ENCODE results near the gene ARF3. TPM values are rescaled to one million over a fixed set of nuclear protein-coding genes. Genes with fewer than 3 reads are reported as not detected.

The ARF3 gene
- 100 to 1,000 TPM in 1 of 4 donors, 10 to 100 TPM in 3; 37.3 to 104 (median 67.4) TPM for polyA plus RNA-seq
- long read RNA-seq, donor 1, full-length matches to known transcripts: 37 of 44 reads
- long read RNA-seq, donor 1, partial matches to known transcripts: 7 of 44 reads
- long read RNA-seq, donor 1, other reads (novel, unspliced or antisense): 0 of 44 reads
- long read RNA-seq, donor 2, full-length matches to known transcripts: 9 of 9 reads
- long read RNA-seq, donor 2, partial matches to known transcripts: 0 of 9 reads
- long read RNA-seq, donor 2, other reads (novel, unspliced or antisense): 0 of 9 reads
- long read RNA-seq, donor 3, full-length matches to known transcripts: 12 of 12 reads
- long read RNA-seq, donor 3, partial matches to known transcripts: 0 of 12 reads
- long read RNA-seq, donor 3, other reads (novel, unspliced or antisense): 0 of 12 reads
- long read RNA-seq, donor 4, full-length matches to known transcripts: 2 of 2 reads
- long read RNA-seq, donor 4, partial matches to known transcripts: 0 of 2 reads
- long read RNA-seq, donor 4, other reads (novel, unspliced or antisense): 0 of 2 reads
- long read RNA-seq, donor 5, full-length matches to known transcripts: 5 of 5 reads
- long read RNA-seq, donor 5, partial matches to known transcripts: 0 of 5 reads
- long read RNA-seq, donor 5, other reads (novel, unspliced or antisense): 0 of 5 reads
- long read RNA-seq, donor 6, full-length matches to known transcripts: 23 of 23 reads
- long read RNA-seq, donor 6, partial matches to known transcripts: 0 of 23 reads
- long read RNA-seq, donor 6, other reads (novel, unspliced or antisense): 0 of 23 reads
- long read RNA-seq, donor 7: 0 reads
- long read RNA-seq, donor 8, full-length matches to known transcripts: 2 of 2 reads
- long read RNA-seq, donor 8, partial matches to known transcripts: 0 of 2 reads
- long read RNA-seq, donor 8, other reads (novel, unspliced or antisense): 0 of 2 reads
- long read RNA-seq, donor 9, full-length matches to known transcripts: 5 of 5 reads
- long read RNA-seq, donor 9, partial matches to known transcripts: 0 of 5 reads
- long read RNA-seq, donor 9, other reads (novel, unspliced or antisense): 0 of 5 reads
- long read RNA-seq, donor 10, full-length matches to known transcripts: 26 of 26 reads
- long read RNA-seq, donor 10, partial matches to known transcripts: 0 of 26 reads
- long read RNA-seq, donor 10, other reads (novel, unspliced or antisense): 0 of 26 reads

DNA sequence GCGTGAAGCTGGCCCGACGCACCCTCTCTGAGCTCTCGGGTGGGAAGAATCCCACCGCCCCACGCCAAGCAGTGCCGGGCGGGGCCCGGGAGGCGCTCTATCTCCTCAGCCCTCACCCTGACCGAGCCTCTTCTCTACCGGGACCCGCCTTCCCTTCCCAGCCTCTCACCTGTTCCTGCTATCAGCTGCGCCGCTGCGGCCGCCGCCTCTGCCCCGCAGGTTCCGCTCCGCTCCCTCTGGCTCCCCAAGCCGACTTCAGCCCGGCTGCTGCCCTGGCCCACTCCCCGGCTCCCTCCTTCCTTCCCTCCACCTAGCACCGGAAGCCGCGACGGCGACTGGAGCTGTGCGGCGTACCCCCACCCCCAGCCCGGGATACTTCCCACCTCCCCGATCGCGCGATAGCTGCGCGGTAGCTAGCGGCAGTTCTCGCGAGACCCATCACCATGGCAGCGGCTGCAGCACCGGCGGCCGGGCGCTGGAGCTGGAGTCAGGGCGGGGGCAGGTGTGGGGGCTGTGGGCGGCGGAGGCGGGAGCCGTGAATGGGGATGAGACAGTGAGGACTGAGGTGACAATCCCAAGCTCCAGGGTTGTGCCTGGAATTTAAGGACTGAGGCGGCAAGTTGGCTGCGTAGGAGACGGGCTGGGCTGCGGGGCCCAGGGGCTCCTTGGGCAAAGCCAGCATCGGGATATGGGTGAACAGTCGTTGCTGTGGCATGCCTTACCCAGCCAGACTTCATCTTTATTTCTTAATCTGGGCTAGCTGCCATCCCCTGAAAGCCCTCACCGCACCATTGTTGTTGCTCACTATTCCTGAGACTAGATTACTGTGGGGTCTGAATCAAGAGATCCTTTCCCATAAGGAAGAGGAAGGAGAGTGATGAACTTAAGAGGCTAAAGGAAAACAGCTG is at the start of gene ARF3:
ARF3 (minus strand) TSS at position 347 of the 908 bp plus-strand sequence. CDS start 16,392 bp downstream, outside the sequence.
- WGBS, 3 donors: 0 to 1% (median 1%) methylated on average over 49 to 58 of the region's 58 CpGs
- FAIRE-seq: no peak

DNA sequence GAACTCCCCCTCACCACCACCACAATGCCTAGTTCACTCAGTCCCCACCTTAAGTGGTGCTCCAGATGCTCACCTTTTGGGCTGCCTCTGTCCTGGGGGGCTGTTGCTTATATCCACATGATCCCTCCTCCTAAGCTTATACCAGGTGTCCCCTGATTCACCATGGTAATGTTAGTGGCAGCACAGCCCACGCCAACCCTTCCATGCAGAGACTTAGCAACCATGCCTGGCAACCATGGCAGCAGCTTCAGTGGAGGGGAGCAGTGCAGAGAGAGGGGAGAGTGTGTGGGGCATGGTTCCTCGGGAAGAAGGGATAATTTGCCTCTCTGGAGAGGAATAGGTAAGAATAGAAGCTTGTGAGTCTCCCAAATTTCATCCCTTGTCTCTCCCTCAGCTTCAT is 43.1 kb upstream of the ARF3 start:
- FAIRE-seq: no peak
- Histone ChIP-seq H3K36me3 (ENCODE audit: control insufficient read depth in 3 of 3, insufficient read depth in 2 of 3, low read depth in 1 of 3, low read length in 3 of 3) (peaks cover 13 to 35% (median 13%) of the 10 kb centered on the region in 3 donors), H3K4me1 (ENCODE audit: control insufficient read depth in 3 of 3, insufficient read depth in 2 of 3, low read depth in 1 of 3, low read length in 2 of 3) (peaks cover 3 to 32% (median 7%) of the 10 kb centered on the region in 3 donors), H3K9me3 (ENCODE audit: control insufficient read depth in 2 of 2, insufficient read depth in 1 of 2, low read depth in 1 of 2, low read length in 1 of 2) (no peaks in the 10 kb centered on the region), H3K27me3 (ENCODE audit: control insufficient read depth in 3 of 3, insufficient read depth in 3 of 3, low read length in 3 of 3) (peaks cover 0 to 50% (median 6%) of the 10 kb centered on the region in 3 donors), H3K4me3 (ENCODE audit: low read depth in 1 of 3, low read length in 3 of 3) (no peak overlapping the region), H3K27ac (ENCODE audit: low read depth in 1 of 3, low read length in 2 of 3) (no peak overlapping the region)
- no peak for DNase-seq
- 87 to 93% (median 92%) methylated on average over 2 of the region's 2 CpGs for WGBS, 3 donors

More for the DNA sequence above, at the start of gene ARF3:
- H3K4me3 ChIP-seq (ENCODE audit: low read depth in 1 of 3, low read length in 3 of 3): peak within 1 kb of the TSS; percentile 92 to 98 (median 97)
- peaks cover 0 to 5% (median 0%) of the 10 kb centered on the region in 3 donors for H3K36me3 ChIP-seq (ENCODE audit: control insufficient read depth in 3 of 3, insufficient read depth in 2 of 3, low read depth in 1 of 3, low read length in 3 of 3)
- no peaks in the 10 kb centered on the region for H3K9me3 ChIP-seq (ENCODE audit: control insufficient read depth in 2 of 2, insufficient read depth in 1 of 2, low read depth in 1 of 2, low read length in 1 of 2)
- H3K27me3 ChIP-seq (ENCODE audit: control insufficient read depth in 3 of 3, insufficient read depth in 3 of 3, low read length in 3 of 3): no peaks in the 10 kb centered on the region
- peak within 1 kb of the TSS; percentile 52 to 87 (median 86) for H3K27ac ChIP-seq (ENCODE audit: low read depth in 1 of 3, low read length in 2 of 3)
- peak; percentile 92 to 98 for DNase-seq
- H3K4me1 ChIP-seq (ENCODE audit: control insufficient read depth in 3 of 3, insufficient read depth in 2 of 3, low read depth in 1 of 3, low read length in 2 of 3): peaks cover 3 to 14% (median 6%) of the 10 kb centered on the region in 3 donors

DNA sequence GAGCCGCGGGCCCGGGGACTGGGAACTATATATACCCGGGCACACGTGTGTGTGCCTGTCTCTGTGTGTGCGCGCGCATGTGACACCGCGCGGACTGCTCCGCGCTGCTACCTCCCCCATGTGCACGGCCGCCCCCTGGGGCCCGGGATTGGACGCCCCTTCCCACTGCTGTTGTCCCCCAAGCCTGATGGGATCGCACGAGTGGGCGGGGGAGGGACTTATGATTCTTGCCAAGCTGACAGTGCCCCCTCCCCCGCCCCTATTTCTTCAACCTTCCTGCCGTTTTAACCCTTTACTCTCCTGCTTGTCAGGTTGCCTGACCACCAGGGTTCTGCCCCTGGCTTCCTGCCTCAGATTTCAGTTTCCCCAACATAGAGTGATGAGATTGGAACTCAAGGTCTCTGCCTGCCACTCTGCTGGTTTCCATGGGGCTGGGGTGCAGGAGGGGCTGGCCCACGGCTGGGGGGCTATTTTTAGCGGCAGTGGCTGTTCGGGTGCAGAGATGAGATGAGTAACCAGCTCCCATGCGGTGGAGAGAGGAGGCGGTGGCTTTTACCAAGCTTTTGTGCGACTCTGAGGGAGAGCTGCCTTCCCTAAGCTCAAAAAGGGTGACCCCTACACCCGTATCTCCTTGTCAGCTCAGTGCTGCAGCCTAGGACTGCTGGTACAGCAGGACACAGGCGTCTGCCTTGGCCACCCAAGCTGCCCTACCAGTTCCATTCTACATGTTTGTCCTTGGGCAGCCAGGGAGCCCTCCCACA is 42.3 kb upstream of the ARF3 start, which contains the start of gene DDN:
DDN (minus strand) TSS at position 5 of the 761 bp plus-strand sequence. CDS start 88 bp downstream, outside the sequence.
- DNase-seq: peak in 1 of 2 donors; percentile 64
- Histone ChIP-seq H3K36me3 (ENCODE audit: control insufficient read depth in 3 of 3, insufficient read depth in 2 of 3, low read depth in 1 of 3, low read length in 3 of 3) (peaks cover 11 to 32% (median 12%) of the 10 kb centered on the region in 3 donors), H3K4me1 (ENCODE audit: control insufficient read depth in 3 of 3, insufficient read depth in 2 of 3, low read depth in 1 of 3, low read length in 2 of 3) (peaks cover 3 to 36% (median 7%) of the 10 kb centered on the region in 3 donors), H3K27ac (ENCODE audit: low read depth in 1 of 3, low read length in 2 of 3) (no peak within 1 kb of the TSS), H3K27me3 (ENCODE audit: control insufficient read depth in 3 of 3, insufficient read depth in 3 of 3, low read length in 3 of 3) (peaks cover 0 to 58% (median 6%) of the 10 kb centered on the region in 3 donors), H3K4me3 (ENCODE audit: low read depth in 1 of 3, low read length in 3 of 3) (peak within 1 kb of the TSS; percentile 23 to 60 (median 34)), H3K9me3 (ENCODE audit: control insufficient read depth in 2 of 2, insufficient read depth in 1 of 2, low read depth in 1 of 2, low read length in 1 of 2) (no peaks in the 10 kb centered on the region)
- WGBS, 3 donors: 5 to 6% (median 6%) methylated on average over 24 to 30 of the region's 30 CpGs
- FAIRE-seq: no peak

DNA sequence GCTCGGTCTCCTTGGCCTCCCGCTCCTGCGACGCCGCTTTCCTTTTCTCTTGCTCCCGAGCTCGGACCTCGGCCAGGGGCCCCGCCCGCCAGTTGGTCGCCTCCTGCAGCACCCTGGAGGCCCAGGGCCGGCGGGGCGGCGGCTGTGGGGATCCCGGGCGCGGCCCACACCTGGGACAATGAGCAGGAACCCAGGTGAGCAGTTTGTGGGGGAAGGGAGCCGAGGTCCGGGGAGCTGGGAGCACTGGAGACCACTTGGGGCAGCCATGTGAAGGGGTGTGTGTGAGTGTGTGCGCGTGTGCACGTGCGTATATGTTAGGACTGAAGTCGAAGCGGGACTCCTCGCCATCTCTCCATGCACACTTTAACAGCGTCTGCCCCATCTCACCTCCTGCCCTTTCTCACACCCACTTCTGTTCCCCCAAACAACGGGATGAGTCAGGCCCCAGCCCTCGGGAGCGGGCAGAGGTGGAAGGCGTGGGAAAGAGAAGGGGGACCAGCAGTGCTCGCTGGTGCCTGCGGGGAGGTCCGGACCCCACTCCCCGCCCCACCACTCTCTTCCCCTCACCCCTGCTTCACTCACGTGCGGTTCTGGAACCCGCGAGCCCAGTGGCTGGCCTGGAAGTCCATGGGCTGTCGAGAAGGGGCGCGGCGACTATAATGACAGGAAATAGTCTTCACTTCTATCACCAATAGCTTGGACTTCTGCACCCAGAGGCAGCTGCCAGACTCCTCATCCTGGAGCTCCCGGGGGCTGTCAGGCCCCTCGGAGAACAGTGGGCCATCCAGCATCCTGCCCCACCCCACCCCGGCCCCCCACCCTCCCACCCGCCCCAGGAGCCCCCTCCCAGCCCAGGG is 41.4 kb upstream of the ARF3 start:
- Histone ChIP-seq H3K27ac (ENCODE audit: low read depth in 1 of 3, low read length in 2 of 3) (no peak overlapping the region), H3K9me3 (ENCODE audit: control insufficient read depth in 2 of 2, insufficient read depth in 1 of 2, low read depth in 1 of 2, low read length in 1 of 2) (no peaks in the 10 kb centered on the region), H3K36me3 (ENCODE audit: control insufficient read depth in 3 of 3, insufficient read depth in 2 of 3, low read depth in 1 of 3, low read length in 3 of 3) (peaks cover 7 to 25% (median 7%) of the 10 kb centered on the region in 3 donors), H3K27me3 (ENCODE audit: control insufficient read depth in 3 of 3, insufficient read depth in 3 of 3, low read length in 3 of 3) (peaks cover 0 to 67% (median 10%) of the 10 kb centered on the region in 3 donors), H3K4me1 (ENCODE audit: control insufficient read depth in 3 of 3, insufficient read depth in 2 of 3, low read depth in 1 of 3, low read length in 2 of 3) (peaks cover 3 to 36% (median 7%) of the 10 kb centered on the region in 3 donors), H3K4me3 (ENCODE audit: low read depth in 1 of 3, low read length in 3 of 3) (peak overlapping the region; percentile 19 to 60 (median 23))
- FAIRE-seq (no peak), DNase-seq (peak; percentile 59 to 74)
- 1 to 3% (median 2%) methylated on average over 44 to 48 of the region's 48 CpGs for WGBS, 3 donors

DNA sequence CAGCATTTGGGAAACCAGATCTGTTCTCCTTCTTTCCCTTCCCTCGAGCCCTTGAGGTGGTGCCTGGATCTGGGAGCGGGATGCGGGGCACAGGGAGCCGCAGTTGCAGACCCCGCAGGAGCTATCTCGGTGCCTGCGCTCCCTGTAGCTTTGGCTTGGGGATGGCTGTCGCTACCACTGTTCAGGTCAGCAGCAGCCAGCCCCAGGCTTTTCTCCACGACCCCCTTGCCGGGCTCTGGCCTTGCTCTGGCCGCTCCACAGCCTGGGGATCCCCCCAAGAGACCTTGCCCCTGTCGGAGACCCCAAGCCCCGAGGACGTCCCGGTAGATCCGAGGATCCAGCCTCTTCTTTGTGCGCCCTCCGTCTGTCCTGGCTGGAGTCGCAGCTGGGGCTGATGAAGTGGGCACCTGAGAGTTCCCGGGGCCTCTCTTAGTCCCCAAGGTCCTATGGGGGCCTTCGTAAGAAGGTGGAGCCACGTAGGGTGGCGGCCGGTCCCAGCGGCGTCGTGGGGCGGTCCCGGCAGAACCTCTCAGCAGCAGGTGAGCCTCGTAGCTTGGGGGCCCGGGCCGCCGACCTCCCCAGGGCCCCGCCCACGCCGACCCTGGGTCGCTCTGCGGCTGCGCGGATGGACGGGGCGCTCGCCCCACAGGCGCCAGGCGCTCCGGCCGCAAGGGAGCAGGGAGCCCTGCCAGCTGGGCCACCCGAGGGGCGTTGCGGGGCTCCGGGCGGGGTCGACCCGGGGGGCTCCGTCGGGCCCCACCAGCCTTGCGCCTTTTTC is 40.6 kb upstream of the ARF3 start:
- WGBS, 3 donors: 2 to 3% (median 3%) methylated on average over 34 to 57 of the region's 57 CpGs

More for the DNA sequence above, 40.6 kb upstream of the ARF3 start:
- Histone ChIP-seq H3K9me3 (ENCODE audit: control insufficient read depth in 2 of 2, insufficient read depth in 1 of 2, low read depth in 1 of 2, low read length in 1 of 2) (no peaks in the 10 kb centered on the region), H3K27ac (ENCODE audit: low read depth in 1 of 3, low read length in 2 of 3) (no peak overlapping the region), H3K4me3 (ENCODE audit: low read depth in 1 of 3, low read length in 3 of 3) (peak overlapping the region; percentile 19 to 60 (median 23)), H3K4me1 (ENCODE audit: control insufficient read depth in 3 of 3, insufficient read depth in 2 of 3, low read depth in 1 of 3, low read length in 2 of 3) (peaks cover 3 to 36% (median 7%) of the 10 kb centered on the region in 3 donors), H3K36me3 (ENCODE audit: control insufficient read depth in 3 of 3, insufficient read depth in 2 of 3, low read depth in 1 of 3, low read length in 3 of 3) (peaks cover 5 to 16% (median 7%) of the 10 kb centered on the region in 3 donors), H3K27me3 (ENCODE audit: control insufficient read depth in 3 of 3, insufficient read depth in 3 of 3, low read length in 3 of 3) (peaks cover 0 to 75% (median 17%) of the 10 kb centered on the region in 3 donors)
- DNase-seq: peak in 1 of 2 donors; percentile 61
- no peak for FAIRE-seq

Measured in small intestine (tissue), 16 donors.